ENCODE results near the gene PLA2G10. TPM values are rescaled to one million over a fixed set of nuclear protein-coding genes. Genes with fewer than 3 reads are reported as not detected.
"Not testable (repeated sequence)": the region's sequence is repeated elsewhere in the genome, so short reads cannot be mapped to it uniquely, and the experiment has no call there.

The PLA2G10 gene
- not detected for total RNA-seq

GRCh38 chr16:14694129-14694528 is at the start of gene PLA2G10:
PLA2G10 (minus strand) TSS chr16:14694308; CDS start chr16:14694229, 79 bp downstream.
- DNase-seq = not testable (repeated sequence)

GRCh38 chr16:14742273-14743128 is 48.4 kb upstream of the PLA2G10 start, which contains the start of gene NPIPA2:
NPIPA2 (plus strand) TSS chr16:14742533; CDS start chr16:14748066, 5,533 bp downstream.
- not testable (repeated sequence) for DNase-seq

- not testable (repeated sequence) for DNase-seq
Measured at GRCh38 chr16:14741794-14742193, 47.7 kb upstream of the PLA2G10 start.

- DNase-seq = not testable (repeated sequence)
Measured at GRCh38 chr16:14740832-14741385, 46.8 kb upstream of the PLA2G10 start.

GRCh38 chr16:14733233-14733632 is 39.1 kb upstream of the PLA2G10 start:
- not testable (repeated sequence) for DNase-seq

- DNase-seq = not testable (repeated sequence)
Measured at GRCh38 chr16:14703156-14704011, 9.3 kb upstream of the PLA2G10 start, which contains the start of gene NPIPA3. NPIPA3 (plus strand) TSS chr16:14703411; CDS start chr16:14708944, 5,533 bp downstream.

- DNase-seq = not testable (repeated sequence)
Measured at GRCh38 chr16:14702672-14703071, 8.6 kb upstream of the PLA2G10 start.

GRCh38 chr16:14701859-14702258 is 7.8 kb upstream of the PLA2G10 start:
- not testable (repeated sequence) for DNase-seq

- not testable (repeated sequence) for DNase-seq
Measured at GRCh38 chr16:14685870-14686793, 8.0 kb downstream of the PLA2G10 start.

- no peak for DNase-seq
Measured at GRCh38 chr16:14682121-14682520, 12.0 kb downstream of the PLA2G10 start.

GRCh38 chr16:14681115-14681514 is 13.0 kb downstream of the PLA2G10 start:
- no peak for DNase-seq

- not testable (repeated sequence) for DNase-seq
Measured at GRCh38 chr16:14680396-14680795, 13.7 kb downstream of the PLA2G10 start.

GRCh38 chr16:14678748-14679497 is 15.2 kb downstream of the PLA2G10 start:
- DNase-seq = no peak

GRCh38 chr16:14677627-14678026 is 16.5 kb downstream of the PLA2G10 start:
- no peak for DNase-seq

GRCh38 chr16:14676633-14677032 is 17.5 kb downstream of the PLA2G10 start:
- no peak for DNase-seq

- DNase-seq = no peak
Measured at GRCh38 chr16:14672403-14672971, 21.6 kb downstream of the PLA2G10 start.

GRCh38 chr16:14669776-14670175 is 24.3 kb downstream of the PLA2G10 start:
- DNase-seq = no peak

- no peak for DNase-seq
Measured at GRCh38 chr16:14668556-14669223, 25.4 kb downstream of the PLA2G10 start.

All from skin of body (tissue), 2 donors.